GM19467 (cell line): Measurements from ENCODE around the gene GNRHR.
"Not testable (repeated sequence)": the region's sequence is repeated elsewhere in the genome, so short reads cannot be mapped to it uniquely, and the experiment has no call there.

Source experiments
- ATAC-seq: cut with Tn5 transposase; IDR thresholded peaks from one replicate; pipeline ENCODE4 v1.9.1; 2021; ENCODE audit warnings: mild to moderate bottlenecking, moderate library complexity; ENCODE audit not compliant: unreplicated experiment

The GNRHR gene

GRCh38 chr4:67754288-67754687 lies at the start of gene GNRHR:
Gene GNRHR (minus strand): TSS chr4:67754388. CDS start chr4:67754335, 53 bp downstream.
- ATAC-seq: no peak

- ATAC-seq: no peak
These were observed 42.6 kb upstream of the GNRHR start for GRCh38 chr4:67796810-67797209.

- no peak for ATAC-seq
These were observed 36.5 kb upstream of the GNRHR start for GRCh38 chr4:67790721-67791120.

- ATAC-seq: no peak
These were observed 33.1 kb upstream of the GNRHR start for GRCh38 chr4:67787311-67787710.

- no peak for ATAC-seq
These were observed 31.3 kb upstream of the GNRHR start for GRCh38 chr4:67785528-67785927.

GRCh38 chr4:67779631-67780030 lies 25.4 kb upstream of the GNRHR start:
- no peak for ATAC-seq

- no peak for ATAC-seq
These were observed 22.6 kb upstream of the GNRHR start for GRCh38 chr4:67776746-67777145.

GRCh38 chr4:67770422-67770821 lies 16.2 kb upstream of the GNRHR start:
- no peak for ATAC-seq

- no peak for ATAC-seq
These were observed 11.7 kb upstream of the GNRHR start for GRCh38 chr4:67765928-67766327.

- ATAC-seq: no peak
These were observed 11.2 kb upstream of the GNRHR start for GRCh38 chr4:67765401-67765800.

- ATAC-seq: no peak
These were observed 10.0 kb upstream of the GNRHR start for GRCh38 chr4:67764183-67764582.

GRCh38 chr4:67762086-67762485 lies 7.9 kb upstream of the GNRHR start:
- ATAC-seq: peak; percentile 97

- ATAC-seq: not testable (repeated sequence)
These were observed 2.8 kb upstream of the GNRHR start for GRCh38 chr4:67756991-67757390.

GRCh38 chr4:67755974-67756373 lies 1.8 kb upstream of the GNRHR start:
- ATAC-seq: no peak

GRCh38 chr4:67751260-67751659 lies 2.9 kb downstream of the GNRHR start:
- ATAC-seq: no peak

GRCh38 chr4:67750691-67751090 lies 3.5 kb downstream of the GNRHR start:
- ATAC-seq: no peak

- ATAC-seq: no peak
These were observed 4.9 kb downstream of the GNRHR start for GRCh38 chr4:67749286-67749685.

- no peak for ATAC-seq
These were observed 7.2 kb downstream of the GNRHR start for GRCh38 chr4:67746797-67747495.

GRCh38 chr4:67744561-67745283 lies 9.5 kb downstream of the GNRHR start:
- no peak for ATAC-seq

- ATAC-seq: no peak
These were observed 11.0 kb downstream of the GNRHR start for GRCh38 chr4:67743194-67743593.

GRCh38 chr4:67736262-67736661 lies 17.9 kb downstream of the GNRHR start:
- ATAC-seq: no peak

GRCh38 chr4:67735325-67735724 lies 18.9 kb downstream of the GNRHR start:
- no peak for ATAC-seq
